GM19099 (cell line): ENCODE measurements around the gene ALPI.

Experiments
- POLR2A ChIP-seq: IDR thresholded peaks from 3 replicates; pipeline ENCODE4 v1.6.1; 2011; ENCODE audit warnings: low read depth; ENCODE audit not compliant: insufficient read length; ENCODE audit errors: extremely low read depth

The ALPI gene

GRCh38 chr2:232503809-232504323, 47.9 kb downstream of the ALPI start:
- TF ChIP-seq POLR2A = no peak

- no peak for TF ChIP-seq POLR2A
Measured at GRCh38 chr2:232504438-232504837, 48.5 kb downstream of the ALPI start.

- TF ChIP-seq POLR2A = no peak
Measured at GRCh38 chr2:232505856-232506255, 49.9 kb downstream of the ALPI start.

- no peak for TF ChIP-seq POLR2A
Measured at GRCh38 chr2:232506709-232507108, 50.8 kb downstream of the ALPI start.

GRCh38 chr2:232508251-232508650, 52.3 kb downstream of the ALPI start:
- TF ChIP-seq POLR2A = no peak
